NCI-H345 treated with DMSO at 0.1 percent for 48 hours (cell line): ENCODE data around the gene PDYN.
A peak's percentile ranks its signal among the peaks of the same experiment; 100 is the strongest.

Experiments
- DNase-seq: peaks from one replicate; lab custom pipeline; 2025; ENCODE audit not compliant: unreplicated experiment; lab: John Stamatoyannopoulos, UW

Gene PDYN

DNA sequence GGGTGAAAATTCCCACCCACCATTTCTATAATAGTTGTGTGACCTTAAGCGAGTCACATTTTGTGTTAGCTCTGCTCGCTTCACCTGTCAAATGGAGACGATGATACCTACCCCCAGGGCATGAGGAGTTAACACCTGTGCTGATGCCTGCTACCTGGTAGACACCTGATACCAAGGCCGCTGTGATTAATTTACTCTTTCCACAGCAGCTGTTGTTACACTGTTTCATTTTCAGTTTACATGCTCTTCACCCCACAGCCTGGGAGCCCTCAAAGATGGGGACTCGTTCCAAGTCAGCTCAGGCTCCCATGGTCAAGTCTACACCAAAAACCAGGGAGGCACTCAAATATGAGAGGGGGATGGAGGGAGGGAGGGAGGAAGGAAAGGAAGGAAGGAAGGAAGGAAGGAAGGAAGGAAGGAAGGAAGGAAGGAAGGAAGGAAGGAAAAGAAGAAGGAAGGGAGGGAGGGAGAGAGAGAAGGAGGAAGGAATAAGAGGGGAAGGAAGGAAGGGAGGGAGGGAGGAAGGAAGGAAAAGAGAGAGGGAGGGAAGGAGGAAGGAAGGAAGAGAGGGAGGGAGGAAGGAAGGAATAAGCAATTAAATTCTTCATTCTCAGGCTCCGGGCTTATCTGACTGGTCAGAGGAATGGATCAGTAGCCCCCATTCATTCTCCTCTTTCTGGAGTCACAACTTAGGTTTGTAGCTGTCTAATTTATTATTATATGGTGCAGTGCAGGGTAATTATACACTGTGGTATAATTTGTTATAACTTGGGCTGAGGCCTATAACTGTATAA, 40.9 kb downstream of the PDYN start:
- DNase-seq, result peak; percentile 68

- DNase-seq, result no peak
These were observed 42.3 kb downstream of the PDYN start for GRCh38 chr20:1951436-1952115.

DNA sequence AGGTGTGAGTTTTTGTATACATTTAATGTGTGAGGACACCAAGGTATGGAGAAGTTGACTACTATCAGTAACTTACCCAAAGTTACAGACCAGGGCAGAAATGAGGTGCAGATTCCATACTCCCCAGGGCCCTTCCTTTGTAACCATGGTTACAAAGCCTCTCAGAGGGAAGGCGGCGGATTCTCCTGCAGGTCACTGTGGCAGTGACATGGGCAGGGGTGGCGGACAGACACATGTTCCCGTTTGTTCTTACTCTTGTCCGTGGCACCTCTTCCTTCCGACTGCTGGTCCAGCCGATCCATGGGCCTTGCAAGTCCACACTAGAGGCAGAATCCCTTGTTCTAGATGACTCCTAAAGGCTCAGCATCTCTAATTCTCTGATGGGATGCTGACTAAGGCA, 43.0 kb downstream of the PDYN start:
- no peak for DNase-seq

GRCh38 chr20:1949347-1950100, 44.3 kb downstream of the PDYN start:
- DNase-seq, result no peak

DNA sequence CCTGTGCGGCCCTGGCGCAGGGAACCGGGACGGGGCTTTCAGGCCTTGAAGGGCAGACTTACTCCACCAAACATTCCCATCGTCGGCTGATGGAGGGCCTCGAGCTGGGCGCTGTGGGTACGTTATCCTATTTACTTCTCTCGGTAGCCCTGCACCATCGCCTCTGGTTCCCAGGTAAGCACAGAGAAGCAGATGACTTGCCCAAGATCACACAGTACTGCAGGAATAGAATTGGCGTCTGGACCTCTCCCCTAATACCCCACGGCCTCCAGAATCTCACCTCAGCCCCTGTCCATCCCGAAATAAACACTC, 46.4 kb downstream of the PDYN start:
- DNase-seq, result no peak

DNA sequence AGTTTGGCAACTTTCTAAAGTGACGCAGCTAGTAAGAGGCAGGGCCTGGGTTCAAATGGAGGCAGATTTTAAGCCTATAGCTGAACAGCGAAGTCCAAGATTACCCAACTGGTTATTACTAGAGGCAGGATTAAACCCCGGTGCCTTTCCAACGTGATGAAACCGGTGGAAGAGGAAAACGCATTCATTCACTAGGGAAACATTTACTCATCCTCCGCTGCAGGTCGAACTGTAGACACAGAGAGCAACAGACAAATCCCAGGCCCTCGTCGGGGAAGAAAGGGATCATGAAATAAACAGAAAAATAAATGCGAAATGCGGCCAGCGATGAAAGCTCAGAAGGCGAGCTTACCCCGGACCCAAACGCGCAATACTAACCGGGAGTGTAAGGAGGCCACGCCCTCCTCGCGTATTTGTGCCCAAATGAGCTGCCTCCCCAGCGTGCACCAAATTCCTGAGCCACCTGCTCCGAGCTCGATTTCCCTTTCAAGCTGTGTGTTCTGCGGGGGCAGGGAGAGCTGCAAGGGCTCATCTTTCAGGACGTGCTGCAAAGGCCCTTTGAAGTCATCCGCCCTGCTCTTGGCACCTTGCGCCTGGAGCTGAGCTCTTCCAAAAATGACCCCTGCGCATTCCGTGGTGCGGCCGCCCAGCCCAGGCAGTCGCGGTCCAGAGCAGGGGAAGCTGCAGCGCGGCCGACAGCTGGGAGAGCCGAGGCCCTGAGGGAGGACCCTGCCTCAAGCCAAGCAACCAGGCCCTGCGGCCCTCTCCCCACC, 46.9 kb downstream of the PDYN start:
- no peak for DNase-seq

DNA sequence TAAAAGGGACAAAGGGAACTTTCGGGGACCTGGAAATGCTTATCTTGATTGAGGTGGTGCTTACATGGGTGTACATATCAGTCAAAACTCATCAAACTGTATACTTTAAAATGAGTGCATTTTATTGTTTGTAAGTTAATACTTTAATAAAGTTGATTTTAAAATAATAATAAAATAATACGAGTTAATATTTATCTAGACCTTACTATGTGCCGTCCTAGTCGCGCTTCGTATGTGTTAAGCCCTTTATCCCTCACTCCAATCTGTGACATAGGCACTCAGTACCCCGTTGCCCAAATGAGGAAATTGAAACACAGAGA, 47.5 kb downstream of the PDYN start:
- no peak for DNase-seq

- no peak for DNase-seq
These were observed 48.2 kb downstream of the PDYN start for GRCh38 chr20:1945660-1946059.

GRCh38 chr20:1945134-1945618, 48.7 kb downstream of the PDYN start:
- DNase-seq, result no peak

- DNase-seq, result no peak
These were observed 49.3 kb downstream of the PDYN start for GRCh38 chr20:1944345-1945091.

DNA sequence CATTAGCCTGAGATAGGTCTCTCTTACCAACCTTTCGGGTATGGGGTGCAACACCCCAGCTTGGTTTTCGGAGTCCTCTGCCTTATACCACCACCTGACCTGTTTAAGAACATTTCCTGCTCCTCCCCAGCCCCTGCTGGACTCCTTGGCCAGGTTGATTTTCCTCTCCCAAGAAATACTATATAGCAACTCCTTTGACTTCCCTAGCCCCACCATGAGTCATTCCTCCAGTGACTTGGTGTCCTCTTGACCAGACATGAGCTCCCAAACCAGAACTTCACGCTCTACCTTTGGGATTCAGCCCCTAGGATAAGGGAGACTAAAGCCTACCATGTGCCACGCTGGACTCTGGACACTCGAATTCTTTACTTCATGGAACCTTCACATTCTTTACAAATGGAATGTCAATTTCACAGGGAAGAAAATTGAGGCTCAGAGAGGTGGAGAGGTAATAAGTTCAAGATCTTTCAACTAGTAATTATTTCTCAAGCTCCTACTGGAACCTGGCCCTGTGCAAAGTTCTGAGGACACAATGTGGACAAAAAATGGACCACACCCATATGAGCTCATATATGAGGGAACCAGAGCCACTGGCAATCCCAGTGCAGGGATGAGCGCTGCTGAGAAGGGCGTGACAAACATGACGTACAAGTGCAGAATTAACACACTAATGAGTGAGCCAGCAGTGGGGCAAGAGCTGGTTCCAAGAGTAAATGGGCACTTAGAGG, 50.4 kb downstream of the PDYN start:
- DNase-seq, result no peak

DNA sequence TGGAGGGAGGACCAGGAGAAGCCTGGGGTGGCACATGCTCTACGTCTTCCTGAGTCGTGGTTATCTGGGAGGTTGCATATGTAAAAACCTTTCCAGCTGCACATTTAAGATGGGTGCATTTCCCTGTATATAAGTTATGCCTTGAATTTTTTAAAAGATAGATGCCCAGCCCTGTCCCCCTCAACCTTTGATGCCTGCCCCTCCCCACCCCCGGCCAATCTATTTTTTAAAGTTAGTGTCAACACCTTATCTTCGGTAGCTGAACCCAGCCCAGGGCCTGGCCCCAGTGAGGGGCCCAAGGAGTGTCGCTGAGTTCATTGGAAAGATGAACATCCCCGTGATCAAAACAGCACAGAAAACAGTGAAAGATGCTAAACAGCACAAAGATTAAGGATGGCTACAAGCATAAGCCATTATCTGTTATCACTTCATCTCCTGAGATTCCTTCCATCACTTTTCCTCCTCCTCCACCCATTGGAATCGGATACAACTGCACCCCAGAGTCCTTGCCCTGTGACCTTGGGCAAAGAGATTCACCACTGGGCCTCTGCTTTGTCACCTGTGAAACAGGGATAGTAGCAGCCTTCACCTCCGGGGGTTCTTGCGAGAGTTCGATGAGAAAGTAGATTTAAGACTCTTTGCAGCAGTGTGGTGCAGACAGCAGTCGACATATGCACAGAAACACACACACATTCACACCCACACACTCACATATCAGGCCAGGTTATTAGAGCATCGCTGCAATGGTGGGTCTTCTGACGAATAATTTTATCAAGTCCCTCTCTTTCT, 51.2 kb downstream of the PDYN start:
- DNase-seq, result no peak

DNA sequence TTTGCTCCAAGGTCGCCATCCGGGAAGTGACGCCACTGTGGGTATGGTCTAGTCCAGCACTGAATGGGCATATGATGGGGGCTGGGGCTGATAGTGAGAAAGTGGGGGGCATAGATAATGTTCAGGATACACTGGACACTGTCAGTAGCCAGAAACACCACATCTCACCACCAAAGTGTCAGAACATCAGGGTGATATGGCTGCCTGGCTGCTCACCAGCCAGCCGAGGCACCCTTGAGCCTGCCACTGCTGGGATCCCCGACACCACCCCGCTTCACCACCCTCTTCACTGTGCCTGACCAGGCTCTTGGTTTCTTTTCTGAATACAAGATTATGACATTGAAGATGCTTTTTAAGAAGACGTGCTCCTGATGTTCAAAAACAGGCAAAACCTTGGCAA, 51.8 kb downstream of the PDYN start:
- DNase-seq, result no peak

GRCh38 chr20:1941226-1941625, 52.6 kb downstream of the PDYN start:
- DNase-seq, result no peak

DNA sequence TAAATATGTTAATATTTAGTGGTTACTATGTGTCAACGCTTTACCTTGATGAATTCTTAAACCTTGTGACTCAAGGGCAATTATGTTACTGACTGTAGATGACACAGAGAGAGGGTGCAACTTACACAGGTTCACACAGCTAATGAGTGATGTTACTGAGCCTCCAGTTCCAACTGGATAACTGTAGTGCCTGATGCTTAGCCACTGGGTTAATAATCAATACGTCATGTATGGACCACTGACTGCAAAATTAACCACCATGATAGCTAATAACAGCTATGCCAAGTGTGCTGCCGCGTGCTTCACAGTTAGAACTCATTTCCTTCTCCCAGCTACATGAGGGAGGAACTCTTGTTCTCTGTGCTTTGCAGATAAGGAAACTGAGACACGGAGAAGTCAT, 53.3 kb downstream of the PDYN start:
- no peak for DNase-seq

GRCh38 chr20:1939270-1939595, 54.6 kb downstream of the PDYN start:
- DNase-seq, result no peak

GRCh38 chr20:1938464-1939269, 55.2 kb downstream of the PDYN start:
- DNase-seq, result no peak

GRCh38 chr20:1937316-1937976, 56.4 kb downstream of the PDYN start:
- DNase-seq, result no peak
